Measurements from ENCODE around the gene SMARCC2. TPM values are rescaled to one million over a fixed set of nuclear protein-coding genes. Genes with fewer than 3 reads are reported as not detected.
"Not testable (repeated sequence)": the region's sequence is repeated elsewhere in the genome, so short reads cannot be mapped to it uniquely, and the experiment has no call there.

SMARCC2 gene
- total and polyA plus RNA-seq, 8 donors, result 12.5 to 131 (median 64.3) TPM

DNA sequence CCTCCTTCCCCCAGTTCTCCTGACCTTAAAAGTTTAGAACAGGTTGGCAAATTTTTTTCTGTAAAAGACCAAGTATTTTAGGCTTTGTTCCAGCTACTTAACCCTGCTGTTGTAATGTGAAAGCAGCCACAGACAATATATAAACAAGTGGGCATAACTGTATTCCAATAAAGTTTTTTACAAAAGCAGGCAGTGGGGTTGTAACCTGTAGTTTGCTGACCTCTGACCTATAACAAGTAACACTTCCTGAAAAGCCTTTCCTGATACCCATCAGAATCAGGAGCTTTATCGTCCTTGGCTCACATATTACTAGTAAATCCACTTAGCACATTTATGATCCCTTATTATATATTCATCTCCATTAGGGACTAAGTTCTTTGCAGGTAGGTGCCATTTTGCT is 13.1 kb upstream of the SMARCC2 start:
- 17 to 28% (median 21%) methylated on average over 1 of the region's 1 CpG for WGBS, 5 donors
- peaks cover 26 to 34% (median 32%) of the 10 kb centered on the region in 4 donors for H3K36me3 ChIP-seq

GRCh38 chr12:56198836-56199235 is 9.6 kb upstream of the SMARCC2 start:
- no peak overlapping the region for H3K27ac ChIP-seq
- peaks cover 0 to under 1% (median 0%) of the 10 kb centered on the region in 4 donors for H3K36me3 ChIP-seq
- no peaks in the 10 kb centered on the region for H3K27me3 ChIP-seq
- TF ChIP-seq EP300 (IDR thresholded peaks at IDR 0.05) (no peak), POLR2AphosphoS5 (IDR thresholded peaks at IDR 0.05) (no peak), POLR2A (IDR thresholded peaks at IDR 0.05) (no peak)
- TF ChIP-seq, protein P1, sequence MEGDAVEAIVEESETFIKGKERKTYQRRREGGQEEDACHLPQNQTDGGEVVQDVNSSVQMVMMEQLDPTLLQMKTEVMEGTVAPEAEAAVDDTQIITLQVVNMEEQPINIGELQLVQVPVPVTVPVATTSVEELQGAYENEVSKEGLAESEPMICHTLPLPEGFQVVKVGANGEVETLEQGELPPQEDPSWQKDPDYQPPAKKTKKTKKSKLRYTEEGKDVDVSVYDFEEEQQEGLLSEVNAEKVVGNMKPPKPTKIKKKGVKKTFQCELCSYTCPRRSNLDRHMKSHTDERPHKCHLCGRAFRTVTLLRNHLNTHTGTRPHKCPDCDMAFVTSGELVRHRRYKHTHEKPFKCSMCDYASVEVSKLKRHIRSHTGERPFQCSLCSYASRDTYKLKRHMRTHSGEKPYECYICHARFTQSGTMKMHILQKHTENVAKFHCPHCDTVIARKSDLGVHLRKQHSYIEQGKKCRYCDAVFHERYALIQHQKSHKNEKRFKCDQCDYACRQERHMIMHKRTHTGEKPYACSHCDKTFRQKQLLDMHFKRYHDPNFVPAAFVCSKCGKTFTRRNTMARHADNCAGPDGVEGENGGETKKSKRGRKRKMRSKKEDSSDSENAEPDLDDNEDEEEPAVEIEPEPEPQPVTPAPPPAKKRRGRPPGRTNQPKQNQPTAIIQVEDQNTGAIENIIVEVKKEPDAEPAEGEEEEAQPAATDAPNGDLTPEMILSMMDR (IDR thresholded peaks at IDR 0.05), result no peak
- no peak for DNase-seq
- 65 to 91% (median 77%) methylated on average over 1 of the region's 1 CpG for whole genome bisulfite sequencing, 5 donors
- peaks cover 0 to 7% (median 3%) of the 10 kb centered on the region in 4 donors for H3K4me1 ChIP-seq
- no peaks in the 10 kb centered on the region for H3K9me3 ChIP-seq
- intact Hi-C loops (cut with DNase I; ENCODE audit: low total_unique reads), result no loop called here
- no peak overlapping the region for H3K4me3 ChIP-seq

More for the DNA sequence above, 13.1 kb upstream of the SMARCC2 start:
- peak overlapping the region in 1 of 5 donors; percentile 8 for H3K27ac ChIP-seq
- peaks cover 0 to 18% (median 4%) of the 10 kb centered on the region in 4 donors for H3K4me1 ChIP-seq
- intact Hi-C loops (cut with DNase I; ENCODE audit: low total_unique reads), result no loop called here
- no peaks in the 10 kb centered on the region for H3K27me3 ChIP-seq
- no peak overlapping the region for H3K4me3 ChIP-seq
- no peak for DNase-seq
- no peaks in the 10 kb centered on the region for H3K9me3 ChIP-seq
- TF ChIP-seq EP300 (IDR thresholded peaks at IDR 0.05) (no peak), POLR2A (IDR thresholded peaks at IDR 0.05) (no peak), POLR2AphosphoS5 (IDR thresholded peaks at IDR 0.05) (no peak)
- TF ChIP-seq, protein P1 (IDR thresholded peaks at IDR 0.05), result no peak

GRCh38 chr12:56197921-56198635 is 8.8 kb upstream of the SMARCC2 start:
- H3K4me3 ChIP-seq, result no peak overlapping the region
- H3K4me1 ChIP-seq, result peaks cover 0 to 7% (median 3%) of the 10 kb centered on the region in 4 donors
- H3K36me3 ChIP-seq, result no peaks in the 10 kb centered on the region
- H3K27me3 ChIP-seq, result no peaks in the 10 kb centered on the region
- H3K9me3 ChIP-seq, result no peaks in the 10 kb centered on the region
- H3K27ac ChIP-seq, result no peak overlapping the region
- DNase-seq, result no peak
- intact Hi-C loops (cut with DNase I; ENCODE audit: low total_unique reads), result no loop called here
- 75 to 82% (median 81%) methylated on average over 9 of the region's 9 CpGs for WGBS, 5 donors
- TF ChIP-seq POLR2A (IDR thresholded peaks at IDR 0.05) (no peak), EP300 (IDR thresholded peaks at IDR 0.05) (no peak), POLR2AphosphoS5 (IDR thresholded peaks at IDR 0.05) (no peak)
- TF ChIP-seq, protein P1 (IDR thresholded peaks at IDR 0.05), result no peak

DNA sequence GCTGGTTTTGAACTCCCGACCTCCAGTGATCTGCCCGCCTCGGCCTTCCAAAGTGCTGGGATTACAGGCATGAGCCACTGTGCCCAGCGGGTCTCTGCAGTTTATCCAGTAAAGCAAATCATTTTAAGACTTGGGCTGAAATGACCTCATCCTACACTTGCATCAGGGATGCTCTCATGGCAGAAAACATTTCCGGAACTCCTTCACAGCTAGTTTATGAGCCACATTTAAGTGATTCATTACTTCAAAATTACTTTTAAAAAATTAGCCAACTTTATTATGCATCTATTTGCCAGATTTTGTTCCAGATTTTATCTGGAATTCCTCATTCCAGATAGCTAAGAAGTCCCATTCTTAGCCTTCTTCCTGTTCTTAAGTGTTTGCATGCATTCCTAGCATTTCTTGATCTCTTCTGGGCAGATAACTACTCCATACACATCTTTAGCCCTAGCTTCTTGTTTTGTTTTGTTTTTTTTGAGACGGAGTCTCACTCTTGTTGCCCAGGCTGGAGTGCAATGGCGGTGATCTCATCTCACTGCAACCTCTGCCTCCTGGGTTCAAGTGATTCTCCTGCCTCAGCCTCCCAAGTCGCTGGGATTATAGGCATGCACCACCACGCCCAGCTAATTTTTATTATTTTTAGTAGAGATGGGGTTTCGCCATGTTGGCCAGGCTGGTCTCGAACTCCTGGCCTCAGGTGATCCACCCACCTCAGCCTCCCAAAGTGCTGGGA is 7.7 kb upstream of the SMARCC2 start:
- H3K27ac ChIP-seq; H3K9me3 ChIP-seq; H3K27me3 ChIP-seq; H3K4me1 ChIP-seq; intact Hi-C loops (cut with DNase I; ENCODE audit: low total_unique reads); H3K4me3 ChIP-seq; H3K36me3 ChIP-seq: not testable (repeated sequence)
- DNase-seq, result peak in 1 of 2 donors; percentile 24
- 79 to 86% (median 82%) methylated on average over 11 of the region's 11 CpGs for WGBS, 5 donors

Measured in stomach (tissue), 9 donors.